ENCODE data around the gene CCM2.
A peak's percentile ranks its signal among the peaks of the same experiment; 100 is the strongest.
"Not testable (repeated sequence)": the region's sequence is repeated elsewhere in the genome, so short reads cannot be mapped to it uniquely, and the experiment has no call there.

Gene CCM2

GRCh38 chr7:45105588-45106188 is 105.7 kb downstream of the CCM2 start:
- DNase-seq, result no peak

- no peak for DNase-seq
Measured at GRCh38 chr7:45106820-45107219, 106.8 kb downstream of the CCM2 start.

- no peak for DNase-seq
Measured at GRCh38 chr7:45107356-45107755, 107.4 kb downstream of the CCM2 start.

GRCh38 chr7:45108863-45109262 is 108.9 kb downstream of the CCM2 start:
- DNase-seq, result no peak

- peak; percentile 93 to 95 for DNase-seq
Measured at GRCh38 chr7:45111298-45112223, 111.6 kb downstream of the CCM2 start, which contains the start of gene TBRG4. Gene TBRG4, minus strand, starts transcription at chr7:45111697. Its CDS starts 2,460 bp downstream, at chr7:45109237.

GRCh38 chr7:45112648-45113047 is 112.6 kb downstream of the CCM2 start:
- DNase-seq, result no peak

- DNase-seq, result not testable (repeated sequence)
Measured at GRCh38 chr7:45114257-45114656, 114.3 kb downstream of the CCM2 start.

GRCh38 chr7:45114926-45115325 is 114.9 kb downstream of the CCM2 start:
- no peak for DNase-seq

- DNase-seq, result no peak
Measured at GRCh38 chr7:45116048-45116447, 116.0 kb downstream of the CCM2 start.

- no peak for DNase-seq
Measured at GRCh38 chr7:45117582-45117981, 117.6 kb downstream of the CCM2 start.

- DNase-seq, result no peak
Measured at GRCh38 chr7:45118292-45118691, 118.3 kb downstream of the CCM2 start.

GRCh38 chr7:45118889-45119331 is 118.9 kb downstream of the CCM2 start:
- no peak for DNase-seq

- no peak for DNase-seq
Measured at GRCh38 chr7:45119550-45119949, 119.5 kb downstream of the CCM2 start.

- DNase-seq, result no peak
Measured at GRCh38 chr7:45122975-45123860, 123.2 kb downstream of the CCM2 start.

- no peak for DNase-seq
Measured at GRCh38 chr7:45123913-45124710, 124.1 kb downstream of the CCM2 start.

- DNase-seq, result no peak
Measured at GRCh38 chr7:45125193-45125904, 125.3 kb downstream of the CCM2 start.

Data from NCI-H1930 (cell line).